OCI-LY7 (cell line): Measurements from ENCODE around the gene ZNF883.

Source experiments
- EZH2phosphoT487 ChIP-seq: fragments of 200-600 bp; sonication (generic); IDR thresholded peaks from 2 replicates; pipeline ENCODE4 v1.6.1; 2018; ENCODE audit warnings: low read depth, borderline replicate concordance, mild to moderate bottlenecking, mixed run types, antibody characterized with exemption, low read length, moderate library complexity, mixed read lengths
- TF ChIP-seq, protein P1 (sequence below): fragments of 200-600 bp; sonication (generic); conservative IDR thresholded peaks from 2 replicates; pipeline ENCODE4 v1.5.1; 2014; ENCODE audit warnings: mild to moderate bottlenecking, antibody characterized with exemption, low read length, moderate library complexity, mixed read lengths

DNA sequence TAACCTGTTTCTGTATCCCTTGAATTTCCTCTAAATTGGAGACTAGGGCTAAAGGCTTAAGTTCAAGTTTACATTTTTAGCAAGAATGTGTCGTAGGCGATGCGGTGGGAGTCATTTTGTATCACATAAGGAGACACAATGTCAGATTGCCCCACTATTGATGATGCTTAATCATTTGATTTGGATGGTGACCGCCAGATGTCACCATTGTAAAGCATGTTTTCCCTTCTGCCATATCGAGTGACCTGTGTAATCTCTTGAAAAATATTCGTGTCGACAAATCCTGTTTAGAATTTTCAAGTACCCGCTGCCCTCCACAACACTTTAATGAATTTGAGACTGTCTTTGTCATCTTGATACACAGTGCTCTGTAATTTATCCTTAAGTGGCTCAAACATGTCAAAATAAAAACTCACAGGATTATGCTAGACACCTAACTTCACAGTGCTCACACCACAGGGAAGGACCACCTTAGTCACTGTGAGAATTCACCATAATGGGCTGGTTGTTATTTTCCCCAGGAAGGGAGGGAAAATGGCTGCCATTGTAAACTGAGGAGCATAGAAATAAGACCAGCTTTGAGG lies 86.8 kb downstream of the ZNF883 start:
- TF ChIP-seq, protein P1, sequence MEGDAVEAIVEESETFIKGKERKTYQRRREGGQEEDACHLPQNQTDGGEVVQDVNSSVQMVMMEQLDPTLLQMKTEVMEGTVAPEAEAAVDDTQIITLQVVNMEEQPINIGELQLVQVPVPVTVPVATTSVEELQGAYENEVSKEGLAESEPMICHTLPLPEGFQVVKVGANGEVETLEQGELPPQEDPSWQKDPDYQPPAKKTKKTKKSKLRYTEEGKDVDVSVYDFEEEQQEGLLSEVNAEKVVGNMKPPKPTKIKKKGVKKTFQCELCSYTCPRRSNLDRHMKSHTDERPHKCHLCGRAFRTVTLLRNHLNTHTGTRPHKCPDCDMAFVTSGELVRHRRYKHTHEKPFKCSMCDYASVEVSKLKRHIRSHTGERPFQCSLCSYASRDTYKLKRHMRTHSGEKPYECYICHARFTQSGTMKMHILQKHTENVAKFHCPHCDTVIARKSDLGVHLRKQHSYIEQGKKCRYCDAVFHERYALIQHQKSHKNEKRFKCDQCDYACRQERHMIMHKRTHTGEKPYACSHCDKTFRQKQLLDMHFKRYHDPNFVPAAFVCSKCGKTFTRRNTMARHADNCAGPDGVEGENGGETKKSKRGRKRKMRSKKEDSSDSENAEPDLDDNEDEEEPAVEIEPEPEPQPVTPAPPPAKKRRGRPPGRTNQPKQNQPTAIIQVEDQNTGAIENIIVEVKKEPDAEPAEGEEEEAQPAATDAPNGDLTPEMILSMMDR: peak; percentile 26; the same call in 1 of the 2 replicates
- no peak for TF ChIP-seq EZH2phosphoT487
